GM12891 (cell line): Measurements from ENCODE around the gene OCEL1.

Source experiments
- DNase-seq: peaks from one replicate; pipeline ENCODE4 v3.0.0; 2011; ENCODE audit warnings: low spot score; ENCODE audit not compliant: insufficient read length
- FAIRE-seq: peaks from 2 replicates; lab custom pipeline; 2011; peaks lifted over from hg19 to GRCh38; lab: Jason Lieb, UNC
- PAX5 ChIP-seq: IDR thresholded peaks from 2 replicates; pipeline ENCODE4 v1.6.1; 2011; ENCODE audit warnings: low read length, moderate library complexity, mild to moderate bottlenecking; ENCODE audit not compliant: insufficient read depth, severe bottlenecking
- POLR2A ChIP-seq: IDR thresholded peaks from 2 replicates; pipeline ENCODE4 v1.6.1; 2011; ENCODE audit warnings: low read depth, low read length, control low read depth
- POLR2AphosphoS5 ChIP-seq: IDR thresholded peaks from 2 replicates; pipeline ENCODE4 v1.6.1; 2011; ENCODE audit warnings: low read depth, low read length, control low read depth
- POU2F2 ChIP-seq: IDR thresholded peaks from 2 replicates; pipeline ENCODE4 v1.6.1; 2011; ENCODE audit warnings: low read depth, mild to moderate bottlenecking, control low read depth, low read length, moderate library complexity
- SPI1 ChIP-seq: IDR thresholded peaks from 2 replicates; pipeline ENCODE4 v1.6.1; 2011; ENCODE audit warnings: low read depth, low read length, control low read depth
- TAF1 ChIP-seq: IDR thresholded peaks from 2 replicates; pipeline ENCODE4 v1.6.1; 2011; ENCODE audit warnings: low read depth, low read length, control low read depth

The OCEL1 gene

DNA sequence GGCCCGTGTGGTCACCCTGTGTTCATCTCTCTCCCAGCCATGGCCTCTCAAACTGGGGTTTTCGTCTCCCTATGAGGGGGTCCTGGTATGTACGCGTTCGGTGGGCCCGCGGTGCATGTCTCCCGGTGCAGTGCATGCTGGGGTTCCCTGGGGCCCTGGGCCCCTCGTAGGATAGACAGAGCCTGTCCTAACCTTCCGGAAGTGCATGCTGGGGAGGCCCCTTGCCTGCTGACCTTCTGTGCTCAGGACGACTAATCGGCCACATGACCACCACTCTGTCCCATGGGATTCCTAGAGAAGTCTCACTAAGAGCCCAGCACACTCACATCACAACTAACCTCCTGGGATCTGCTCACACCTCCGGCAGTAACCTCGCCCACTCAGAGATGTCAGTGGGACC is 15.7 kb upstream of the OCEL1 start:
- TF ChIP-seq SPI1 (no peak), PAX5 (no peak), POU2F2 (no peak), TAF1 (no peak), POLR2A (no peak), POLR2AphosphoS5 (no peak)
- DNase-seq = no peak
- no peak for FAIRE-seq

DNA sequence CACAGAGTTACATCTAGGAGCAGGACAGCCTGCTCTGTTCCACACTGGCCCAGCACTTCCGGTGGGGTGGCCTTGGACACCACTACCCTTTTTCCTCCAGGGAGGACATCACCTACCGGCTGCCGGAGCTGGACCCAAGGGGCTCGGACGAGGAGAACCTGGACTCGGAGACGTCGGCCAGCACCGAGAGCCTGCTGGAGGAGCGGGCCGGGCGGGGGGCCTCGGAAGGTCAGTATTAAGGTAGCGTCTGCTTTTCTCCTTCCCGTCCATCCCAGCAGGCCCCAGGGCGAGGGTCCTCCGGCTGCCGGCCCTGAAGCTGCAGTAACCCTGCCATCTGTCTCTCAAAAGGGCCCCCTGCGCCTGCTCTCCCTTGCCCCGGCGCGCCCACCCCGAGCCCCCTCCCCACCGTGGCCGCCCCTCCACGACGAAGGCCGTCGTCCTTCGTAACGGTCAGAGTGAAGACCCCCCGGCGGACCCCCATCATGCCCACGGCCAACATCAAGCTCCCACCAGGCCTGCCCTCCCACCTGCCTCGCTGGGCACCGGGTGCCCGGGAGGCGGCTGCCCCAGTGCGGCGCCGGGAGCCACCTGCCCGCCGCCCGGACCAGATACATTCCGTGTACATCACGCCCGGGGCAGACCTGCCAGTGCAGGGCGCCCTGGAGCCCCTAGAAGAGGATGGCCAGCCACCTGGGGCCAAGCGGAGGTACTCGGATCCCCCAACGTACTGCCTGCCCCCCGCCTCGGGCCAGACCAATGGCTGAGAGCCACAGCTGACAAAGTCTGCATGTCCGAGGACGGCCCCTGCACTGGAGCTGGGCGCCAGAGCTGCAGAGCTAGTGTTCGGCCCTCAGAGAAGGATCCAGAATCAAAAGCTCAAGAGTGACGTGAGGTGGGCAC is 14.2 kb upstream of the OCEL1 start:
- DNase-seq = no peak
- TF ChIP-seq POLR2AphosphoS5 (no peak), PAX5 (no peak), SPI1 (no peak)
- FAIRE-seq = no peak

DNA sequence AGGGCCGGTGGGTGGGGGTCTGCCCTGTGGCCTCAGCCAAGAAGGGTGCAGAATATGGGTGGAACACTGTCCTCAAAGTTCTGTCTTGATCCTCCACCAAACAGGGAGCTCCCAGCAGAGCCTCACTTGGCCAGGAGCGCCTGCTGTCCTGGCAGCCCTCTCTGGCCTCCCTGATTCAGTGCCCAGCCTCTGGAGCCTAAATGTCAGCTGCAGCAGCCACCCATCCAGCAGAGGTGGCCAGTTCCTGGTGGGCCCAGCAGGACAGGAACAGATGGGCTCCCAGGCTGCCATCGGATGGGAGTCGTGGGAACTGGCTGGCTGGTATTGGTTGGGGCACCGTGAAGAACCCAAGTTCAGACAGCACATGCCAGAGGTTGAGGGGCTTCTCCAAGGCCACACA is 12.7 kb upstream of the OCEL1 start:
- TF ChIP-seq PAX5 = no peak
- TF ChIP-seq POLR2A = peak; percentile 25; the same call in 1 of the 2 replicates
- TF ChIP-seq SPI1 = no peak
- no peak for TF ChIP-seq POU2F2
- TF ChIP-seq POLR2AphosphoS5 = peak; percentile 70
- DNase-seq (no peak), FAIRE-seq (no peak)

DNA sequence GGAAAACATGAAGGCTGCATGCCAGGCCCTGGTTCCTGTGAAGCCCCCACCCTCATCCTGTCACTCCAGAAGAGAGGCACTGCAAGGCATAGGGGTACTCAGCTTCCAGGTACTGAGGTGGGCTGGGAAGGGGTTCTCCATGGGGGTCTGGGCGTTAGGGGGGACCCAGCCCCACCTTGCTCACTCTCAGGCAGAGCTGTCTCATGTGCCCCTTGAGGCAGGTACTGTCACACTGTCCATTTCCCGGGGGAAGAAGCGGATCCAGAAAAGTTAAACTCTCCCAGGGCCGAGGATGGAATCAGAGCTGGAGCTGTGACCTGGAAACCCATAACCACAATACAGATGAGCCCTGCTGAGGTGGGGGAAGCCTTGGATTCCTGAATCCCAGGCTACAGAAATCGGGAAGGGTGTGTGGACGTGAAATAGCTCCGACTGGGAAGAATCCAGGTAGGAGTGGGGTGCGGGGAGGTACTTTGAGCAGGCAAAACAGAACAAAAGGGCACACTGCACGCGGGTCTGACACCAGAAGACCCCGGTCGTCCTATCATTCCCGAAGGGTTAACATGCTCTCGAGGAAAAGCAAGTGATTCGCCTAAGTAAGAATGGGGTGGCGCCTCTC is 11.4 kb upstream of the OCEL1 start:
- TF ChIP-seq POU2F2 = peak; percentile 22; the same call in 1 of the 2 replicates
- no peak for TF ChIP-seq POLR2A
- FAIRE-seq = no peak
- DNase-seq = no peak

DNA sequence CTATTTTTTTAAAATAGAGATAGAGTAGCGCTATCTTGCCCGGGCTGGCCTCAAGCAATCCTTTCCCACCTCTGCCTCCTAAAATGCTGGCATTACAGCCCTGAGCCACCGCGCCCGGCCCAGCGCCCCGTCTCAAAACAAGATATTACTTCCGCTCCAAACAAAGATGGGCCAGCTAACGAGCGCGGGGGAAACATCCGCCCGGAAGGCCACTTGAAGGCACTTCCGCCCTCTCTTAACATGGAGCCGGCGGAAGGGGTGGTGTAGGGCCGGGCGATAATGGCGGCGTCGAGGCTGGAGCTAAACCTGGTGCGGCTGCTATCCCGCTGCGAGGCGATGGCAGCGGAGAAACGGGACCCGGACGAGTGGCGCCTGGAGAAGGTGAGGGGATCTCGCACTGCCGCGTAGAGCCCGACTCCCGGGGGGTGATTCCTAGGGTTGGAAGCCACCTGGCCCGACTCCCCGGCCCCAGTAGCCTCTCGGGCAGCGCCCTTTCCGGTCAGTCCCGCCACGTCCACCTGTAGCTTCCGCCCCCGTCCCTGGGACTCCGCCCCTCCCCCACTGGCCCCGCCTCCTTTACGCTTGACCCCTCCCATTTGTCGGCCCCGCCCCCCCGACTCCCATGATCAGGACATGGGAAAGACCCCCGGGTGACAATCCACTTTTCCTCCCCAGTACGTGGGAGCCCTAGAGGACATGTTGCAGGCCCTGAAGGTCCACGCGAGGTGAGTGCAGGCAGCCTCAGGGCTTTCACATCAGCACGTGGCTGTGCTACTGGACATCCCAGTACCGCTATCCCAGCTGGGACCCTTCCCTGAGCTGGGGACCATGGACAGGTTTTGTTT is 10.7 kb upstream of the OCEL1 start, which contains the start of gene USE1:
TSS of gene USE1 (plus strand) at position 231 of the 845 bp plus-strand sequence. CDS start at position 280, 49 bp downstream.
- DNase-seq (peak; percentile 94), FAIRE-seq (peak; percentile 96)
- TF ChIP-seq PAX5 (no peak), POLR2A (peak; percentile 97), SPI1 (peak; percentile 70), TAF1 (peak; percentile 96), POU2F2 (peak; percentile 83), POLR2AphosphoS5 (peak; percentile 95)

DNA sequence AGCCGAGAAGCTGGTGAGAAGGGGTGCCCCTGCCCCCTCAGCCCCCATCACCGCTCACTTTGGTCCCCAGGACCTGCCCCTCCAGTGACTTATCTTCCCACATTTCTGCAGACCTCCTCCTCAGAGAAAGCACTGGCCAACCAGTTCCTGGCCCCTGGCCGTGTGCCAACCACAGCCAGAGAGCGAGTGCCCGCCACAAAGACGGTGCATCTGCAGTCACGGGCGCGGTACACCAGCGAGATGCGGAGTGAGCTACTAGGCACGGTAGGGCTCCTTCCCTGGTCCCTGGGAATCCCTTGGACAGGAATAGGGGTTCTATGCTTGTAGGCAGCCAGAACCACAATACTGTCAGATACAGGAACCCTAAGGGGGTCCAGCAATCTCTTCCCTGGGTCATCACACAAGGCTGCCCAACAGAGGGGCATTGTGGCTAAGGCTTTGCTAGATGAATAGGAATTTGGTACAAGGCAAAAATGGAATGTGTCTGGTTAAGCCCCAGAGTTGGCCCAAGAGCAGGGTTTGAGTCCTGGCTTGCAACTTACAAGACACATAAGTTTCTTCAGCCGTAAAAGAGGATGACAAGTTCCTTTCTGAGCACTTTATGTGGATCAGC is 9.9 kb upstream of the OCEL1 start:
- TF ChIP-seq SPI1 (no peak), POLR2A (no peak), POU2F2 (no peak), TAF1 (no peak), POLR2AphosphoS5 (no peak), PAX5 (no peak)
- DNase-seq (no peak), FAIRE-seq (no peak)

DNA sequence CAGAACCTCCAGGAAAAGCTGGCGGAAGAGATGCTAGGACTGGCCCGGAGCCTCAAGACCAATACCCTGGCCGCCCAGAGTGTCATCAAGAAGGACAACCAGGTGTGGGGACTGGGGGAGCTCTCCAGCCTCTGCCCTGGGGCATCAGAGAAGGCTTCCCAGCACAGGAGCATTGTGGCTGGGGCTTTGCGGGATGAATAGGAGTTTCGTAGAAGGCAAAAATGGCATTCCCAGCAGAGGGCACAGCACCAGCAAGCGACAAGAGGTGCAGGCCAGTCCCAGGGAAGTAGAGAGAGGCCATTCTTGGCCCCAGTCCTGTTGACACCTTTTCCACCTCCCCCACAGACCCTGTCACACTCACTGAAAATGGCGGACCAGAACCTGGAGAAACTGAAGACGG is 6.7 kb upstream of the OCEL1 start:
- no peak for DNase-seq
- no peak for FAIRE-seq
- TF ChIP-seq SPI1 = no peak

DNA sequence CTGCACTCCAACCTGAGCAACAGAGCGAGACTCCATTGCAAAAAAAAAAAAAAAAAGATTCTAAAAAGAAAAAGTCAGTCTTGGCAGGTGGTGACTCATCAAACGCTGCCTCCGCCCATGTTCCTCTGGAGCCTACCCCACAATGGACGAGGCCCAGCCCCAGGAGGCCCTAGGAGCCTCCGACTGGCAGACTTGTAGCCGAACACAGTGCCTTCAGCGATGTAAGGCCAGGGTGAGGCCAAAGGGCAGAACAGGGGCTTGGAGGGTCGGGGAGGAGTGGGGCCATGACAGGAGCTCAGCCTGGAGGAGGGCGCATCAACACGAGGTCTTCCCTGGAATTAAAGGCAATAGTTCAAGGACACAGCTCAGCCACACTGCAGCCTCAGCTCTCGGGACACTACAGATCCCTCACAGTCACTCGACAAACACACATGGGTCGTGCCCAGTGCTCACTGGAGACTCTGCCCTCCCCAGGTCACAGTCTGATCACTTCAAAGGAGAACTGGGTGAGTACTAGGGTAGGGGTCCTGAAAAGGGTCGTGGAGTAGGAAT is 5.7 kb upstream of the OCEL1 start:
- DNase-seq (no peak), FAIRE-seq (no peak)
- TF ChIP-seq SPI1 (no peak), PAX5 (no peak), POU2F2 (no peak), POLR2A (no peak), POLR2AphosphoS5 (peak; percentile 56; the same call in 1 of the 2 replicates)

DNA sequence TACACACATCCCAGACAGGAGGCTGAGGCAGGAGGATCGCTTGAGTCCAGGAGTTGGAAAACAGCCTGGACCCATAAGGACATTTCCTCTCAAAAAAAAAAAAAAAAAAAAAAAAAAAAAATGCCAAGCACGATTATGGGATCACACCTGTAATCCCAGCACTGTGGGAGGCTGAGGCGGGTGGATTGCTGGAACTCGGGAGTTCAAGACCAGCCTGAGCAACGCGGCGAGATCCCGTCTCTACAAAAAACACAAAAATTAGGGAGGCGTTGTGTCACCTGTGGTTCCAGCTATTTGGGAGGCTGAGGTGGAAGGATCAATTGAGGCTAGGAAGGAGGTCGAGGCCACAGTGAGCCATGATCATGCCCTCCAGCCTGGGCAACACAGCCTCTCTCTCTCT is 973 bp upstream of the OCEL1 start:
- no peak for TF ChIP-seq PAX5
- TF ChIP-seq TAF1 = no peak
- no peak for TF ChIP-seq POU2F2
- no peak for TF ChIP-seq POLR2A
- TF ChIP-seq POLR2AphosphoS5 = no peak
- no peak for TF ChIP-seq SPI1
- FAIRE-seq (no peak), DNase-seq (no peak)
